H1 (cell line): ENCODE results near the gene CREB3L4. TPM values are rescaled to one million over a fixed set of nuclear protein-coding genes. Genes with fewer than 3 reads are reported as not detected.

Experiments
- ATF2 ChIP-seq: IDR thresholded peaks from 2 replicates; pipeline ENCODE4 v1.6.1; 2012; ENCODE audit warnings: low read length, inconsistent platforms
- ATF3 ChIP-seq: IDR thresholded peaks from 2 replicates; pipeline ENCODE4 v1.6.1; 2011; ENCODE audit warnings: low read depth, mild to moderate bottlenecking, low read length; ENCODE audit not compliant: insufficient read depth
- CHD2 ChIP-seq: IDR thresholded peaks from 2 replicates; pipeline ENCODE4 v1.6.1; 2012; ENCODE audit warnings: low read length, improper control_type of control experiment
- JUN ChIP-seq: IDR thresholded peaks from 2 replicates; pipeline ENCODE4 v1.6.1; 2011; ENCODE audit warnings: low read depth, mild to moderate bottlenecking, improper control_type of control experiment, low read length
- polyA plus RNA-seq, 7 experiments: library from polyadenylated mRNA; depleted of rRNA in 3 of 7; stranded (reverse) in 5 of 7; unstranded in 2 of 7; fragments of >200 nt in 5 of 7; fragments of 200-250 nt in 2 of 7; gene quantifications; 1 replicate in 5 of 7; 2 replicates in 1 of 7; 4 replicates in 1 of 7; pipeline versions ENCODE4 v1.2.1 to v1.2.3, GENCODE V29; 2011 to 2013; ENCODE audit warnings: missing spikeins in 2 of 7, mixed read lengths in 2 of 7
- total RNA-seq: library from RNA; stranded (reverse); fragmentation: NEBNext Ultra II Directional; extraction: Animal tissue kit (Norgen Biotek cat#: 25700); gene quantifications from 2 replicates; pipeline ENCODE4 v1.2.1, GENCODE V29; 2021

CREB3L4 gene
- total and polyA plus RNA-seq, 2 of the 8 experiments (the other 6 are each of a cell fraction or from before 2014, with no cell fraction given): 34.4 to 54.0 TPM

GRCh38 chr1:153928245-153928644 lies 39.5 kb upstream of the CREB3L4 start (continued):
- TF ChIP-seq ATF3: no peak
- no peak for TF ChIP-seq JUN
- TF ChIP-seq CHD2: no peak
- no peak for TF ChIP-seq ATF2
- TF ChIP-seq, all 59 proteins: peak for 0
